Mesodermal cell (in vitro differentiated cells): ENCODE results near the gene NOLC1.

Experiments used
- H3K27ac ChIP-seq: 2 replicates; pipeline ENCODE4 v1.7.0; 2013; ENCODE audit warnings: mild to moderate bottlenecking, low read depth, low read length, moderate library complexity; ENCODE audit not compliant: severe bottlenecking
- H3K36me3 ChIP-seq: 2 replicates; pipeline ENCODE4 v1.7.1; 2013; ENCODE audit warnings: mild to moderate bottlenecking, low read length, moderate library complexity; ENCODE audit not compliant: control insufficient read depth, insufficient read depth
- H3K4me1 ChIP-seq: one replicate; pipeline ENCODE4 v1.7.1; 2013; ENCODE audit warnings: mild to moderate bottlenecking, low read length; ENCODE audit not compliant: insufficient read depth, control insufficient read depth, poor library complexity, severe bottlenecking
- H3K4me3 ChIP-seq: 2 replicates; pipeline ENCODE4 v1.7.0; 2013; ENCODE audit warnings: low read length, control low read depth, mild to moderate bottlenecking; ENCODE audit not compliant: insufficient read depth, poor library complexity, severe bottlenecking; ENCODE audit errors: extremely low read depth
- H3K9me3 ChIP-seq: 2 replicates; pipeline ENCODE4 v1.7.1; 2013; ENCODE audit warnings: mild to moderate bottlenecking, low read length, moderate library complexity; ENCODE audit not compliant: control insufficient read depth
- WGBS, 2 experiments: methylation state at CpG; one replicate each; pipeline ENCODE4 v1.1.5; 2013; ENCODE audit warnings: missing lambda C conversion rate in 2 of 2; ENCODE audit not compliant: insufficient coverage in 2 of 2; 5-methylcytosine and 5-hydroxymethylcytosine counted together

NOLC1 gene

GRCh38 chr10:102159051-102159597 is 6.9 kb downstream of the NOLC1 start:
- H3K27ac ChIP-seq = no peak overlapping the region
- peaks cover 8% of the 10 kb centered on the region for H3K4me1 ChIP-seq
- no peak overlapping the region for H3K4me3 ChIP-seq
- 96 to 97% methylated on average over 3 of the region's 5 CpGs for WGBS, 2 experiments
- H3K36me3 ChIP-seq = peaks cover 98% of the 10 kb centered on the region
- H3K9me3 ChIP-seq = no peaks in the 10 kb centered on the region

GRCh38 chr10:102159831-102160230 is 7.6 kb downstream of the NOLC1 start:
- 92 to 100% methylated on average over 3 of the region's 4 CpGs for WGBS, 2 experiments
- Histone ChIP-seq H3K4me1 (peaks cover 8% of the 10 kb centered on the region), H3K9me3 (no peaks in the 10 kb centered on the region), H3K4me3 (no peak overlapping the region), H3K36me3 (peaks cover 92% of the 10 kb centered on the region), H3K27ac (no peak overlapping the region)

GRCh38 chr10:102163342-102163989 is 11.3 kb downstream of the NOLC1 start:
- 90 to 100% methylated on average over 3 to 4 of the region's 4 CpGs for WGBS, 2 experiments
- Histone ChIP-seq H3K4me1 (peaks cover 8% of the 10 kb centered on the region), H3K27ac (no peak overlapping the region), H3K36me3 (peaks cover 57% of the 10 kb centered on the region), H3K4me3 (no peak overlapping the region), H3K9me3 (no peaks in the 10 kb centered on the region)

- Histone ChIP-seq H3K4me3 (no peak overlapping the region), H3K36me3 (peaks cover 14% of the 10 kb centered on the region), H3K4me1 (peaks cover 5% of the 10 kb centered on the region), H3K9me3 (no peaks in the 10 kb centered on the region), H3K27ac (no peak overlapping the region)
- no CpG with 5 or more reads among the region's 1 CpG for WGBS, 2 experiments
Measured at GRCh38 chr10:102167861-102168260, 15.7 kb downstream of the NOLC1 start.

GRCh38 chr10:102170602-102171001 is 18.4 kb downstream of the NOLC1 start:
- no peaks in the 10 kb centered on the region for H3K36me3 ChIP-seq
- no peak overlapping the region for H3K27ac ChIP-seq
- H3K4me1 ChIP-seq = no peaks in the 10 kb centered on the region
- WGBS, 2 experiments = 40% methylated on average over 1 of the region's 3 CpGs; no CpG with 5 or more reads in 1 of the 2 experiments
- H3K4me3 ChIP-seq = no peak overlapping the region
- H3K9me3 ChIP-seq = no peaks in the 10 kb centered on the region

- 85 to 93% methylated on average over 5 to 8 of the region's 8 CpGs for WGBS, 2 experiments
- Histone ChIP-seq H3K27ac (no peak overlapping the region), H3K4me3 (no peak overlapping the region), H3K9me3 (no peaks in the 10 kb centered on the region), H3K4me1 (no peaks in the 10 kb centered on the region), H3K36me3 (no peaks in the 10 kb centered on the region)
Measured at GRCh38 chr10:102172288-102172687, 20.1 kb downstream of the NOLC1 start.

GRCh38 chr10:102175415-102175814 is 23.2 kb downstream of the NOLC1 start:
- WGBS, 2 experiments = 93 to 94% methylated on average over 2 to 3 of the region's 4 CpGs
- Histone ChIP-seq H3K27ac (no peak overlapping the region), H3K4me1 (no peaks in the 10 kb centered on the region)

GRCh38 chr10:102184606-102185005 is 32.4 kb downstream of the NOLC1 start:
- H3K9me3 ChIP-seq = peaks cover 15% of the 10 kb centered on the region
- H3K27ac ChIP-seq = no peak overlapping the region
- no peaks in the 10 kb centered on the region for H3K4me1 ChIP-seq
- no peak overlapping the region for H3K4me3 ChIP-seq
- no peaks in the 10 kb centered on the region for H3K36me3 ChIP-seq
- 89 to 100% methylated on average over 1 of the region's 2 CpGs for WGBS, 2 experiments

More at GRCh38 chr10:102175415-102175814, 23.2 kb downstream of the NOLC1 start:
- no peaks in the 10 kb centered on the region for H3K9me3 ChIP-seq
- no peak overlapping the region for H3K4me3 ChIP-seq
- no peaks in the 10 kb centered on the region for H3K36me3 ChIP-seq

GRCh38 chr10:102185272-102185671 is 33.1 kb downstream of the NOLC1 start:
- Histone ChIP-seq H3K4me1 (no peaks in the 10 kb centered on the region), H3K9me3 (peaks cover 19% of the 10 kb centered on the region), H3K27ac (no peak overlapping the region), H3K4me3 (no peak overlapping the region), H3K36me3 (no peaks in the 10 kb centered on the region)
- WGBS, 2 experiments = 56 to 67% methylated on average over 1 to 2 of the region's 2 CpGs

GRCh38 chr10:102185811-102186527 is 33.8 kb downstream of the NOLC1 start:
- no peak overlapping the region for H3K27ac ChIP-seq
- H3K4me3 ChIP-seq = no peak overlapping the region
- H3K9me3 ChIP-seq = peaks cover 19% of the 10 kb centered on the region
- no peaks in the 10 kb centered on the region for H3K36me3 ChIP-seq
- 71 to 86% methylated on average over 3 to 8 of the region's 15 CpGs for WGBS, 2 experiments
- no peaks in the 10 kb centered on the region for H3K4me1 ChIP-seq
